ENCODE measurements around the gene PRND. TPM values are rescaled to one million over a fixed set of nuclear protein-coding genes. Genes with fewer than 3 reads are reported as not detected.

PRND gene
- polyA plus RNA-seq, 1 donor (not counting 4 experiments of a cell fraction or from before 2014, with no cell fraction given), result not detected

GRCh38 chr20:4736875-4737274 lies 15.2 kb downstream of the PRND start:
- Histone ChIP-seq H3K9me1 (ENCODE audit: control insufficient read depth, extremely low read depth, insufficient read depth, low read length) (no peaks in the 10 kb centered on the region), H3K36me3 (ENCODE audit: control insufficient read depth in 2 of 2, extremely low read depth in 1 of 2, insufficient read depth in 2 of 2, low read length in 2 of 2) (no peaks in the 10 kb centered on the region), H4K20me1 (ENCODE audit: control insufficient read depth, extremely low read depth, insufficient read depth, low read length) (no peaks in the 10 kb centered on the region), H3K9me3 (ENCODE audit: control insufficient read depth, low read depth, low read length) (no peaks in the 10 kb centered on the region), H3K4me1 (ENCODE audit: control insufficient read depth, extremely low read depth, insufficient read depth, low read length) (no peaks in the 10 kb centered on the region), H3K27ac (ENCODE audit: control insufficient read depth, insufficient read depth, low read length) (no peak overlapping the region), H3K4me3 (ENCODE audit: control insufficient read depth in 2 of 3, extremely low read depth in 1 of 3, insufficient read depth in 2 of 3, low read depth in 1 of 3, low read length in 3 of 3) (no peak overlapping the region), H3K9ac (ENCODE audit: control insufficient read depth, extremely low read depth, insufficient read depth, low read length) (no peak overlapping the region), H3K79me2 (ENCODE audit: control insufficient read depth, insufficient read depth, low read length) (no peaks in the 10 kb centered on the region), H3K4me2 (ENCODE audit: control insufficient read depth, extremely low read depth, insufficient read depth, low read depth, low read length) (no peak overlapping the region), H2AFZ (ENCODE audit: control insufficient read depth, low read length) (no peak overlapping the region), H3K27me3 (ENCODE audit: control insufficient read depth, extremely low read depth, insufficient read depth, low read length) (no peaks in the 10 kb centered on the region)
- FAIRE-seq, result no peak
- dilution Hi-C loops (cut with MboI; ENCODE audit: extremely low pct_ligation_motif_present, low sequenced_read_pairs), result no loop called here
- TF ChIP-seq EZH2 (IDR thresholded peaks at IDR 0.05; ENCODE audit: low read length), result no peak
- TF ChIP-seq CTCF (optimal IDR thresholded peaks at IDR 0.05 in 1 of 3, IDR thresholded peaks at IDR 0.05 in 1 of 3, conservative IDR thresholded peaks at IDR 0.05 in 1 of 3; ENCODE audit: extremely low read depth in 1 of 3, insufficient read depth in 2 of 3, low read length in 3 of 3), result no peak
- DNase-seq (ENCODE audit: low read depth, low spot score), result no peak

DNA sequence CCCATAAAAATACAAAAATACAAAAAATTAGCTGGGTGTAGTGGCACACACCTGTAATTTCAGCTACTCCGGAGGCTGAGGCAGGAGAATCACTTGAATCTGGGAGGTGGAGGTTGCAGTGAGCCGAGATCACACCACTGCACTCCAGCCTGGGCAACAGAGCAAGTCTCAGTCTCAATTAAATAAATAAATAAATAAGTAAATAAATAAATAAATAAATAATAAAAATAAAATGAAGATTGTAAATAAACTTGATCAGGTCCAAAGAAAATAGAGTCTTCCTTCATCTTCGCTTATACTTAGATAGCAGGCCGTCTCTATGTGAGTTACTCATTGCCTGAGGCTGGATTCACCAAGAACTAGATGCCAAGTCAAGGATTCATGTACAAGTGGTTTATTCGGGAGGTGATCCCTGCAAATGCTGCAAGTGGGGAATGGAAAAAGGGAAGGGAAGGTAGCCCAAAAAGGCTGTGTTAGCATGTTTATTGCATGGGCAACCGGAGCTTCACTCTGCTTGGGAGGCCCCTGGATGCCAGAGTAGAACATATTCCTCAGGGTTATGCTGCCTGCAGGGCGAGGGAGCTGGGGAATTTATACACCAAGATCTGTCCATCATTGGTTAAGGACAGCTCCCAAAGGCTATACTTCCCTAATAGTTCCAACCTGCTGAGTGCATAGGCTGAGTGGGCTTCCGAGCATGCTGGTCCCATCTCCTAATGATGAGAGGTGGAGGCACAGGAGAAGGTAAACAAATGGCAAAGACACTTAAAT lies 16.3 kb downstream of the PRND start:
- DNase-seq (ENCODE audit: low read depth, low spot score) (no peak), FAIRE-seq (no peak)
- H4K20me1 ChIP-seq (ENCODE audit: control insufficient read depth, extremely low read depth, insufficient read depth, low read length), result no peaks in the 10 kb centered on the region
- no peaks in the 10 kb centered on the region for H3K4me1 ChIP-seq (ENCODE audit: control insufficient read depth, extremely low read depth, insufficient read depth, low read length)
- no peak overlapping the region for H3K9ac ChIP-seq (ENCODE audit: control insufficient read depth, extremely low read depth, insufficient read depth, low read length)
- H3K79me2 ChIP-seq (ENCODE audit: control insufficient read depth, insufficient read depth, low read length), result no peaks in the 10 kb centered on the region
- H3K9me1 ChIP-seq (ENCODE audit: control insufficient read depth, extremely low read depth, insufficient read depth, low read length), result no peaks in the 10 kb centered on the region
- no peaks in the 10 kb centered on the region for H3K27me3 ChIP-seq (ENCODE audit: control insufficient read depth, extremely low read depth, insufficient read depth, low read length)
- TF ChIP-seq CTCF (optimal IDR thresholded peaks at IDR 0.05 in 1 of 3, IDR thresholded peaks at IDR 0.05 in 1 of 3, conservative IDR thresholded peaks at IDR 0.05 in 1 of 3; ENCODE audit: extremely low read depth in 1 of 3, insufficient read depth in 2 of 3, low read length in 3 of 3), result no peak
- no peak overlapping the region for H3K4me3 ChIP-seq (ENCODE audit: control insufficient read depth in 2 of 3, extremely low read depth in 1 of 3, insufficient read depth in 2 of 3, low read depth in 1 of 3, low read length in 3 of 3)
- H3K27ac ChIP-seq (ENCODE audit: control insufficient read depth, insufficient read depth, low read length), result no peak overlapping the region
- dilution Hi-C loops (cut with MboI; ENCODE audit: extremely low pct_ligation_motif_present, low sequenced_read_pairs), result no loop called here
- no peaks in the 10 kb centered on the region for H3K36me3 ChIP-seq (ENCODE audit: control insufficient read depth in 2 of 2, extremely low read depth in 1 of 2, insufficient read depth in 2 of 2, low read length in 2 of 2)
- no peak overlapping the region for H3K4me2 ChIP-seq (ENCODE audit: control insufficient read depth, extremely low read depth, insufficient read depth, low read depth, low read length)
- no peak overlapping the region for H2AFZ ChIP-seq (ENCODE audit: control insufficient read depth, low read length)
- no peaks in the 10 kb centered on the region for H3K9me3 ChIP-seq (ENCODE audit: control insufficient read depth, low read depth, low read length)
